Subcutaneous abdominal adipose tissue (tissue), 5 donors: Measurements from ENCODE around the gene FAM78A.
"Not testable (repeated sequence)": the region's sequence is repeated elsewhere in the genome, so short reads cannot be mapped to it uniquely, and the experiment has no call there.

ENCODE experiments used
- H3K27ac ChIP-seq: one replicate; pipeline ENCODE4 v1.7.0; 2013; ENCODE audit warnings: low read depth, mild to moderate bottlenecking, inconsistent platforms, low read length, moderate library complexity
- H3K27me3 ChIP-seq, 5 donors: one replicate each; pipeline ENCODE4 v1.7.0; 2013; ENCODE audit warnings: low read length in 5 of 5, inconsistent platforms in 1 of 5; ENCODE audit not compliant: control insufficient read depth in 5 of 5, insufficient read depth in 4 of 5
- H3K36me3 ChIP-seq, 5 donors: one replicate each; pipeline ENCODE4 v1.7.0; 2013; ENCODE audit warnings: low read length in 5 of 5; ENCODE audit not compliant: control insufficient read depth in 5 of 5, insufficient read depth in 5 of 5
- H3K4me1 ChIP-seq, 5 donors: one replicate each; pipeline ENCODE4 v1.7.0; 2013; ENCODE audit warnings: low read length in 5 of 5, mild to moderate bottlenecking in 3 of 5, moderate library complexity in 1 of 5; ENCODE audit not compliant: control insufficient read depth in 5 of 5, insufficient read depth in 5 of 5
- H3K4me3 ChIP-seq, 5 donors: one replicate each; pipeline ENCODE4 v1.7.0; 2013; ENCODE audit warnings: low read length in 5 of 5, low read depth in 1 of 5
- H3K9ac ChIP-seq, 5 donors: one replicate each; pipeline ENCODE4 v1.7.0; 2013; ENCODE audit warnings: low read length in 5 of 5, mild to moderate bottlenecking in 4 of 5, moderate library complexity in 3 of 5
- H3K9me3 ChIP-seq, 5 donors: one replicate each; pipeline ENCODE4 v1.7.0; 2013; ENCODE audit warnings: low read length in 5 of 5; ENCODE audit not compliant: control insufficient read depth in 5 of 5
- donor health status: healthy.
- donor health status: healthy.
- donor health status: healthy.
- donor health status: healthy.
- donor health status: healthy.

The FAM78A gene

GRCh38 chr9:131216806-131217205, 59.5 kb downstream of the FAM78A start:
- peaks cover 0 to 12% (median 0%) of the 10 kb centered on the region in 5 donors for H3K4me1 ChIP-seq
- H3K27ac ChIP-seq = no peak overlapping the region
- no peak overlapping the region for H3K4me3 ChIP-seq
- H3K27me3 ChIP-seq = no peaks in the 10 kb centered on the region
- H3K9me3 ChIP-seq = peaks cover 0 to 7% (median 0%) of the 10 kb centered on the region in 5 donors
- H3K9ac ChIP-seq = no peak overlapping the region
- peaks cover 6 to 47% (median 26%) of the 10 kb centered on the region in 5 donors for H3K36me3 ChIP-seq

- Histone ChIP-seq H3K9ac (no peak overlapping the region), H3K4me1 (peaks cover 0 to 12% (median 0%) of the 10 kb centered on the region in 5 donors), H3K36me3 (peaks cover 12 to 42% (median 24%) of the 10 kb centered on the region in 5 donors), H3K9me3 (peaks cover 0 to 12% (median 0%) of the 10 kb centered on the region in 5 donors), H3K27me3 (no peaks in the 10 kb centered on the region), H3K4me3 (no peak overlapping the region), H3K27ac (no peak overlapping the region)
Measured at GRCh38 chr9:131214876-131215275, 61.4 kb downstream of the FAM78A start.

GRCh38 chr9:131214286-131214856, 61.9 kb downstream of the FAM78A start:
- H3K9me3 ChIP-seq = peaks cover 0 to 12% (median 0%) of the 10 kb centered on the region in 5 donors
- peaks cover 0 to 12% (median 0%) of the 10 kb centered on the region in 5 donors for H3K4me1 ChIP-seq
- H3K9ac ChIP-seq = no peak overlapping the region
- no peaks in the 10 kb centered on the region for H3K27me3 ChIP-seq
- no peak overlapping the region for H3K27ac ChIP-seq
- H3K4me3 ChIP-seq = no peak overlapping the region
- H3K36me3 ChIP-seq = peaks cover 12 to 42% (median 22%) of the 10 kb centered on the region in 5 donors

GRCh38 chr9:131211920-131212319, 64.4 kb downstream of the FAM78A start:
- peaks cover 9 to 38% (median 15%) of the 10 kb centered on the region in 5 donors for H3K36me3 ChIP-seq
- H3K4me3 ChIP-seq, H3K27me3 ChIP-seq, H3K27ac ChIP-seq, H3K9ac ChIP-seq: not testable (repeated sequence)
- peaks cover 0 to 12% (median 0%) of the 10 kb centered on the region in 5 donors for H3K4me1 ChIP-seq
- H3K9me3 ChIP-seq = peaks cover 0 to 12% (median 0%) of the 10 kb centered on the region in 5 donors
